ENCODE measurements around the gene PDE1C.

PDE1C gene

GRCh38 chr7:31975546-31975945, 94.7 kb downstream of the PDE1C start:
- TF ChIP-seq CTCF (conservative IDR thresholded peaks at IDR 0.05; ENCODE audit: control insufficient read depth, insufficient read depth, low read depth, low read length), result no peak
- DNase-seq (ENCODE audit: low read depth), result no peak
- no peak overlapping the region for H3K4me3 ChIP-seq (ENCODE audit: control insufficient read depth, low read depth, low read length)

GRCh38 chr7:31974351-31974750, 95.9 kb downstream of the PDE1C start:
- no peak overlapping the region for H3K4me3 ChIP-seq (ENCODE audit: control insufficient read depth, low read depth, low read length)
- TF ChIP-seq CTCF (conservative IDR thresholded peaks at IDR 0.05; ENCODE audit: control insufficient read depth, insufficient read depth, low read depth, low read length), result no peak
- no peak for DNase-seq (ENCODE audit: low read depth)

- no peak for TF ChIP-seq CTCF (conservative IDR thresholded peaks at IDR 0.05; ENCODE audit: control insufficient read depth, insufficient read depth, low read depth, low read length)
- H3K4me3 ChIP-seq (ENCODE audit: control insufficient read depth, low read depth, low read length), result no peak overlapping the region
- DNase-seq (ENCODE audit: low read depth), result no peak
These were observed 99.0 kb downstream of the PDE1C start for GRCh38 chr7:31971049-31971667.

DNA sequence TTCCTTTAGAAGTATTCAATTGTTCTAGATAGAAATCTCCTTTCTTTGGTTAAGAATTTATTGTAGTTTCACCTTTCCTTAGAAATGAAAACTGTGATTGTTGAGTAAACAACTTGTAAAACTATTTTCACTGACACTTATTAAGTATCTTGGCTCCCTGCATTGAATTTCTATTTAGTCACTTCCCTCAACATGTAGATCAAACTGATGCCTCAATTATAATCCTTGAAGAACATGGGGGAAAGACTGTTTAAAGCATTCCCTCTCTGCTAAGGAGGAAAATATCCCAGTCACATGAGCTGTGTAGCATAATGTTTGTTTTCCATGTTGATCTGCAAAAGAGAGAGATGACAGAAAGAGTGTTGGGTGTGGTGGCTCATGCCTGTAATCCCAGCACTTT, 99.7 kb downstream of the PDE1C start:
- TF ChIP-seq CTCF (conservative IDR thresholded peaks at IDR 0.05; ENCODE audit: control insufficient read depth, insufficient read depth, low read depth, low read length), result no peak
- no peak for DNase-seq (ENCODE audit: low read depth)
- no peak overlapping the region for H3K4me3 ChIP-seq (ENCODE audit: control insufficient read depth, low read depth, low read length)

- DNase-seq (ENCODE audit: low read depth), result no peak
- no peak overlapping the region for H3K4me3 ChIP-seq (ENCODE audit: control insufficient read depth, low read depth, low read length)
- no peak for TF ChIP-seq CTCF (conservative IDR thresholded peaks at IDR 0.05; ENCODE audit: control insufficient read depth, insufficient read depth, low read depth, low read length)
These were observed 106.5 kb downstream of the PDE1C start for GRCh38 chr7:31963569-31964175.

DNA sequence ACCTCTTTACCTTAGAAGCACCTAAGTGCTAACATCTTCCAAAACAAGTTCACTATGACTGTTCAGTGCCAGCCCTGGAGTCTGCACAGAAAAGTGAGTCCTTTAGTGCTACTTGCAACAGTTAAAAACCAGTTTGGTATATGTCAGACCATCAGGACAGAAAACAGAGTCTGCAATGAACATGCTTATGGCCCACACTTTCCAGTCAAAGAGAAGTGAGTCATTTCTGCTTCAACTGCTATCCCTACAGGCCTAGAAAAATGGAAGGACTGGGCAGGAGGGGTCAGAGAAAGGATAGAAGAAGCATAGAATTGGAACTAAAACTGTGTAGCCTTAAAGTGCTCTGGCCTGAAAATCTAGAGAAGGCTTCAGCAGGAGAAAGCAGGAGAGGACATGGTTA, 108.0 kb downstream of the PDE1C start:
- no peak for TF ChIP-seq CTCF (conservative IDR thresholded peaks at IDR 0.05; ENCODE audit: control insufficient read depth, insufficient read depth, low read depth, low read length)
- DNase-seq (ENCODE audit: low read depth), result no peak
- no peak overlapping the region for H3K4me3 ChIP-seq (ENCODE audit: control insufficient read depth, low read depth, low read length)
